Type B pancreatic cell (in vitro differentiated cells): ENCODE data around the gene NYNRIN. TPM values are rescaled to one million over a fixed set of nuclear protein-coding genes. Genes with fewer than 3 reads are reported as not detected.

Experiments
- DNase-seq: peaks from one replicate; pipeline ENCODE4 v3.0.0; 2021; ENCODE audit warnings: mixed read lengths; ENCODE audit not compliant: unreplicated experiment; ENCODE audit errors: extremely low spot score
- H3K27ac Mint-ChIP-seq: 2 replicates; pipeline ENCODE4 v1.8.0; 2021; ENCODE audit warnings: mild to moderate bottlenecking, mixed read lengths
- H3K27me3 Mint-ChIP-seq: 2 replicates; pipeline ENCODE4 v1.8.0; 2021; ENCODE audit warnings: mixed read lengths
- H3K36me3 Mint-ChIP-seq: 2 replicates; pipeline ENCODE4 v1.8.0; 2021; ENCODE audit warnings: mixed read lengths
- H3K4me1 Mint-ChIP-seq: one replicate; pipeline ENCODE4 v1.8.0; 2021; ENCODE audit warnings: mixed read lengths; ENCODE audit not compliant: unreplicated experiment
- H3K4me3 Mint-ChIP-seq: 2 replicates; pipeline ENCODE4 v1.8.0; 2021; ENCODE audit warnings: mild to moderate bottlenecking, mixed read lengths
- H3K9me3 Mint-ChIP-seq: 2 replicates; pipeline ENCODE4 v1.8.0; 2021; ENCODE audit warnings: mixed read lengths
- CTCF ChIP-seq: fragments of 200-600 bp; sonication (generic); conservative IDR thresholded peaks from 2 replicates; pipeline ENCODE4 v1.5.0; 2021; ENCODE audit warnings: antibody characterized with exemption, mild to moderate bottlenecking
- total RNA-seq: library from RNA; stranded (reverse); gene quantifications from 2 replicates; pipeline ENCODE4 v1.2.1, GENCODE V29; 2021; ENCODE audit warnings: low replicate concordance

Gene NYNRIN
- total RNA-seq, 1 donor from 2014 or later: 79.2 TPM

GRCh38 chr14:24422694-24423601, 24.1 kb downstream of the NYNRIN start:
- Mint-ChIP-seq H3K27ac (no peak overlapping the region), H3K4me1 (peaks cover 4% of the 10 kb centered on the region), H3K9me3 (no peaks in the 10 kb centered on the region), H3K27me3 (no peaks in the 10 kb centered on the region), H3K4me3 (no peak overlapping the region), H3K36me3 (no peaks in the 10 kb centered on the region)
- TF ChIP-seq CTCF: no peak
- no peak for DNase-seq

- H3K4me3 Mint-ChIP-seq: no peak overlapping the region
- no peaks in the 10 kb centered on the region for H3K9me3 Mint-ChIP-seq
- peak overlapping the region; percentile 22 for H3K27ac Mint-ChIP-seq
- H3K27me3 Mint-ChIP-seq: no peaks in the 10 kb centered on the region
- no peak for TF ChIP-seq CTCF
- peaks cover 4% of the 10 kb centered on the region for H3K4me1 Mint-ChIP-seq
- no peak for DNase-seq
- no peaks in the 10 kb centered on the region for H3K36me3 Mint-ChIP-seq
Observed at GRCh38 chr14:24425704-24426103, 26.9 kb downstream of the NYNRIN start.

- H3K27ac Mint-ChIP-seq: peak overlapping the region; percentile 48
Observed at GRCh38 chr14:24426150-24426911, 27.5 kb downstream of the NYNRIN start.

GRCh38 chr14:24426912-24427536, 28.2 kb downstream of the NYNRIN start:
- Mint-ChIP-seq H3K4me3 (peak overlapping the region; percentile 42), H3K27me3 (no peaks in the 10 kb centered on the region), H3K9me3 (no peaks in the 10 kb centered on the region), H3K27ac (peak overlapping the region; percentile 48), H3K4me1 (peaks cover 11% of the 10 kb centered on the region), H3K36me3 (peaks cover 6% of the 10 kb centered on the region)
- no peak for DNase-seq
- TF ChIP-seq CTCF: no peak

More at GRCh38 chr14:24426150-24426911, 27.5 kb downstream of the NYNRIN start:
- no peak for DNase-seq
- no peak for TF ChIP-seq CTCF
- peaks cover 5% of the 10 kb centered on the region for H3K4me1 Mint-ChIP-seq
- H3K36me3 Mint-ChIP-seq: no peaks in the 10 kb centered on the region
- peak overlapping the region; percentile 42 for H3K4me3 Mint-ChIP-seq
- no peaks in the 10 kb centered on the region for H3K9me3 Mint-ChIP-seq
- no peaks in the 10 kb centered on the region for H3K27me3 Mint-ChIP-seq
